Stimulated activated CD4-positive, alpha-beta T cell treated with anti-CD3 and anti-CD28 coated beads, Interleukin-4, amount 100 ng/mL, for 48 hours (primary cell): ENCODE measurements around the gene RAB11FIP3.
"Not testable (repeated sequence)": the region's sequence is repeated elsewhere in the genome, so short reads cannot be mapped to it uniquely, and the experiment has no call there.

ENCODE experiments used
- DNase-seq, 2 donors: peaks; one replicate each; pipeline ENCODE4 v3.0.0-alpha.2; 2020; ENCODE audit warnings: low read depth in 2 of 2

The RAB11FIP3 gene

DNA sequence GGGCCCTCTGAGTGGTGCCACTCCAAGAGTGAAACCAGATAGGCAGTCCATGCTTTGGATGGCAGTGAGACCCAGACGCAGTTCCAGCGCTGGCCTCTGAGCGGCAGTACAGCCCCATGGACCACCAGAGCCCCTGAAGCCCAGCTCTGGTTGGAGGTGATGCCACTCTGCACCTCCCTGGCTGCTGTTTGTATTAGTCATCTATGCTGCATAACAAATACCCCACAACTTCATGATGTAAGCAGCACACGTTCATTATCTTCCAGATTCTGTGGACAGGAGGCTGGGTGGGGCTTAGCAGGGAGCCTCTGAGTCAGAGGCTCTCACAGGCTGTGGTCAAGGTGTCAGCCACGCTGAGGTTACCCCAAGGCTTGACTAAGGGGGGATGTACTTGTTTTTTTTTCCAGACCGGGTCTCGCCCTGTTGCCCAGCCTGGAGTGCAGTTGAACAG, 33.5 kb upstream of the RAB11FIP3 start:
- peak; percentile 73 to 76 for DNase-seq

GRCh38 chr16:392450-393030, 32.9 kb upstream of the RAB11FIP3 start:
- DNase-seq = no peak

GRCh38 chr16:396199-396598, 29.2 kb upstream of the RAB11FIP3 start:
- DNase-seq = no peak

DNA sequence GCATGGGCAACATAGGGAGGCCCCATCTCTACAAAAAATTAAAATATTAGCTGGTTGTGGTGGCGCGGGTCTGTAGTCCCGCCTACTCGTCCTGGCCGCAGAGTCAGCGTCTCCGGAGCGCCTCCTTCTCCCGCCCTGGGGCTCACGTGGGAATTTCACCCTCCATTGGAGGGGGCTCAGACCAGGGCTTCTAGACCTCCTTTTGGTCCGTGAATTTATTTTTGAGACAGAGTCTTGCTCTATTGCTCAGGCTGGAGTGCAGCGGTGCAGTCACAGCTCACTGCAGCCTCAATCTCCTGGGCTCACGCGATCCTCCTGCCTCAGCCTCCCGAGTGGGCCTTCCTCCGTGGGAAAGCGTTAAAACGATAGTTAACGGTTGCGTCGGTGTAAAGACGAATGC, 28.8 kb upstream of the RAB11FIP3 start:
- no peak for DNase-seq

GRCh38 chr16:397135-397661, 28.3 kb upstream of the RAB11FIP3 start, which contains the start of gene NME4:
Gene NME4 (plus strand): TSS chr16:397199. CDS start chr16:397223, 24 bp downstream.
- DNase-seq = no peak

GRCh38 chr16:397736-398332, 27.6 kb upstream of the RAB11FIP3 start:
- DNase-seq = no peak

DNA sequence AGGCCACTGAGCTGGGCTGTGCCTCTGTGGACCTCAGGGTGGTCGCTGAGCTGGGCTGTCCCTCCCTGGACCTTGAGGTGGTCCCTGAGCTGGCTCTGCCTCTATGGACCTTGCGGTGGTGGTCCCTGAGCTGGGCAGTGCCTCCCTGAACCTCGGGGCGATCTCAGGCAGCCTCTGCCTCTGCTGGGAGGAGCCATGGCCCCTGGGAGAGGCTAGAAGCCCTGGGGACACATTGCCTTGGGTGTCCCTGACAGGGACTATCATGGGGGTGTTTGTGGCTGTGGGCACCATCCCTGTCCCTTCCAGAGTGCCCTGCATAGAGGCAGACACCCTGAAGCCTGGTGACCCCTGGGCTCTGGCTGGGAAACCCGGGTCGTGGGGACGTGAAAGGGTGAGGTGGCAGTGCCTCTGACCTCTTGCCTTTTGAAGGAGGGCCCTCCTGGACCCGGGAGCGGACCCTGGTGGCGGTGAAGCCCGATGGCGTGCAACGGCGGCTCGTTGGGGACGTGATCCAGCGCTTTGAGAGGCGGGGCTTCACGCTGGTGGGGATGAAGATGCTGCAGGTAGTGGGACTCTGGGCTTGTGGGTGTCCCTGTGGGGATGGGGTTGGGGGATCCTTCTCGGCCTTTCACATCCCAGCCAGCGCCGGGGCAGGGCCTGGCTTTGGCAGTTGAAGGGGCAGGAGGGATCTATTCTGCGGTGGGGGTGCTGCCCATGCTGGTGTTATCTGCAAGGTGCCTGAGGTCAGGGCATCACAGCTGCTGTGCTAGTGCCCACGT, 26.7 kb upstream of the RAB11FIP3 start:
- DNase-seq = no peak

- DNase-seq = no peak
Measured at GRCh38 chr16:399340-400019, 26.0 kb upstream of the RAB11FIP3 start.

DNA sequence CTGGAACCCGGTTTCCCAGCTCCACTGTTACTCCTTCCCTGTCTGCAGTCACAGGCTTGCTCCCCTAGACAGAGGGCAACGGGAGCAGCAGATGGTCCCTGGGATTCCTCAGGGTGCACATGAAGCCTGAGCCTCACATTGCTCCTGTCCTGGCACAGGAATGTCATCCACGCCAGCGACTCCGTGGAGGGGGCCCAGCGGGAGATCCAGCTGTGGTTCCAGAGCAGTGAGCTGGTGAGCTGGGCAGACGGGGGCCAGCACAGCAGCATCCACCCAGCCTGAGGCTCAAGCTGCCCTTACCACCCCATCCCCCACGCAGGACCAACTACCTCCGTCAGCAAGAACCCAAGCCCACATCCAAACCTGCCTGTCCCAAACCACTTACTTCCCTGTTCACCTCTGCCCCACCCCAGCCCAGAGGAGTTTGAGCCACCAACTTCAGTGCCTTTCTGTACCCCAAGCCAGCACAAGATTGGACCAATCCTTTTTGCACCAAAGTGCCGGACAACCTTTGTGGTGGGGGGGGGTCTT, 25.3 kb upstream of the RAB11FIP3 start:
- no peak for DNase-seq

- DNase-seq = peak; percentile 99 to 100
Measured at GRCh38 chr16:401468-402348, 23.7 kb upstream of the RAB11FIP3 start, which contains the start of gene DECR2. Gene DECR2 (plus strand): TSS chr16:401885. CDS start chr16:401964, 79 bp downstream.

- DNase-seq = no peak
Measured at GRCh38 chr16:404971-405486, 20.4 kb upstream of the RAB11FIP3 start.

DNA sequence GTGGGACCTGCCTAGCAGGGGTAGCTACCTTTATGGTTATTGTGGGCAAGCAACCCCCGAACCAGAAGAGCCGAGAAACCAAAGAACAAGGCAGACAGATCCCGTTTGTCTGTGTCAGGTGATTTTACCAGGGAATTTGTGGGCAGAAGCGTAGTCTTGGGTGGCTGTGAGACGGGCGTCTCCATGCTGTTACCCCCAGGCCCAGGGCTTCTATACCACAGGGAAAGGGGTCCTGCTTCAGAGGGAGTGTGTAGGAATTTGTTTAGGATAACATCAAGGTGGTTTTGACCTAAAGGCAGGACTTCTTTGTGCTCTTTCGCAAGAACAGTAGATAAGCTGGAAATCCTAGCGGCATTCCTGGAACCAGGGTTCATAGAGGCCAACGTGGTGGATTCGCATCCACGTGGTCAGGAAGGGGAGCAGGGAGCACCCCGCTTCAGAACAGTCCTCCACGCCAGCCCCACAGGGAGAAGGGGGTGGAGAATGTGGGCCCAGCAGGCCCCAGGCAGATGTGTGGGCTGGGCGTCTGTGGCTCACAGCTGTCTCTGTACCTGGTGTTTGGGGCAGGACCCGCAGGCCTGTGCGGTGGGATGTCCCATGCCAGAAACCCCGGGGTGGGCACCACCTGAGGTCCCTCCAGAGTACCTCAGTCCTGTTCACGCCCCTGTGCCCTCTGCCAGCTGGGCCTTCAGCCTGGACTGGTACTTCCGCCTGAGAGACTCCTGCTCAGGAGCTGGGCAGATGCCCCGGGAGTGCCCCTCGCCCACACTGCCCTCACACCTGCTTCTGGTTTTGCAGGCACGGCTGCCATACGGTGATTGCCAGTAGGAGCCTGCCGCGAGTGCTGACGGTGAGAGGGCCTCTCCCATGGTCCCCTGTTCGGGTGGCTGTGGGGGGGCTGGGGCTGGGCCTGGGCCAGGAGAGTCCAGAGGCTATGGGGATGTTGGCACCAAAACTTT, 19.6 kb upstream of the RAB11FIP3 start:
- DNase-seq = no peak

GRCh38 chr16:407253-407652, 18.2 kb upstream of the RAB11FIP3 start:
- no peak for DNase-seq

DNA sequence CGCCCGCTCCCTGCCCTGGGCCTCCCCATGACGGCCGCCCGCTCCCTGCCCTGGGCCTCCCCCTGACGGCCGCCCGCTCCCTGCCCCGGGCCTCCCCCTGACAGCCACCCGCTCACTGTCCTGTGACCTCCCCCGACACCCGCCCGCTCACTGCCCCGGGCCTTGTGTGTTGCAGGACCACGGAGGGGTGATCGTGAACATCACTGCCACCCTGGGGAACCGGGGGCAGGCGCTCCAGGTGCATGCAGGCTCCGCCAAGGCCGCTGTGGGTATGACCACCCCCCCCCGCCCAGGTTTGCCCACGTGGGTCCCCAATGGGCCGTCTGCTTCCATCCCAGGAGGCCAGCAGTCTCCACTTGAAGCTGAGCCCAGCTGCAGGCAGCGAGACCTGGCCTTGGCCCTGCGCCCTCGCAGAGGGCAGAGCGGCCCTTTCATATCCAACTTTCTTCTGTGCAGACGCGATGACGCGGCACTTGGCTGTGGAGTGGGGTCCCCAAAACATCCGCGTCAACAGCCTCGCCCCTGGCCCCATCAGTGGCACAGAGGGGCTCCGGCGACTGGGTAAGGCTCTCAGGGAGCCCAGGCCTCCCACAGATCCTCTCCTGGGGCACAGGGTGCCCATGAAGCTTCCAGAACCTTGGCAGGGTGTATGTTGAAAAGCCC, 14.8 kb upstream of the RAB11FIP3 start:
- no peak for DNase-seq

DNA sequence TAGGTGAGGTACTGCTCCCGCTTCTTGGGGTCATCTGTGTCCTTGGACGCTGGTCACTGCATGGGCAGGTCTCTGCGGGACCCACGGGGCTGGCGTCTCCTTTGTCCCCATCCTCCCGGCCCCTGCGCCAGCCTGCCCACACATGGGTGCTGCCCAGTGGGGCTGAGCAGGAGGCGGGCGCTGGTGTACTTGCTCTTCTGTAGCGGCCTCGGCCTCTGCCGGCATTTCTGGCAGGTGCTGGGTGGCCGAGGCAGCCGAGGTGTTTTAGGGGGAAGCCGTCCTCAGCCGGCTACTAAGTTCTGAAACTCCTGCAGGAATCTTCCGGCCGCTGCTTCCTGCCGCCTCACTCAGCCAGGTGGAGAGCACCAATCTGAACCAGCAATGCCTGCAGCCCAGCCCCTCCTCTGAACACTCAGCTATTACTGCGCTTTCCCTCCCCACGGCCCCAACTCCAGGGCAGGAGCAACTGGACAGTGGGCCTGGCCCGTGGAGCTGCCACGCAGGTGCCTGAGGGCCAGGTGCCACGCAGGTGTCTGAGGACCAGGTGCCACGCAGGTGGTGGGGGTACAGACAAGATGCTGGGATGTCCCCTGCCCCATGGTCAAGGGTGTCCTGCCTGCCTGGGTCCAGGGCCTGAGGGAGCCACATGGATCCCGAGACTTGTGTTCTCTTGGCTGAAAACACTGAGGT, 13.7 kb upstream of the RAB11FIP3 start:
- DNase-seq = no peak

DNA sequence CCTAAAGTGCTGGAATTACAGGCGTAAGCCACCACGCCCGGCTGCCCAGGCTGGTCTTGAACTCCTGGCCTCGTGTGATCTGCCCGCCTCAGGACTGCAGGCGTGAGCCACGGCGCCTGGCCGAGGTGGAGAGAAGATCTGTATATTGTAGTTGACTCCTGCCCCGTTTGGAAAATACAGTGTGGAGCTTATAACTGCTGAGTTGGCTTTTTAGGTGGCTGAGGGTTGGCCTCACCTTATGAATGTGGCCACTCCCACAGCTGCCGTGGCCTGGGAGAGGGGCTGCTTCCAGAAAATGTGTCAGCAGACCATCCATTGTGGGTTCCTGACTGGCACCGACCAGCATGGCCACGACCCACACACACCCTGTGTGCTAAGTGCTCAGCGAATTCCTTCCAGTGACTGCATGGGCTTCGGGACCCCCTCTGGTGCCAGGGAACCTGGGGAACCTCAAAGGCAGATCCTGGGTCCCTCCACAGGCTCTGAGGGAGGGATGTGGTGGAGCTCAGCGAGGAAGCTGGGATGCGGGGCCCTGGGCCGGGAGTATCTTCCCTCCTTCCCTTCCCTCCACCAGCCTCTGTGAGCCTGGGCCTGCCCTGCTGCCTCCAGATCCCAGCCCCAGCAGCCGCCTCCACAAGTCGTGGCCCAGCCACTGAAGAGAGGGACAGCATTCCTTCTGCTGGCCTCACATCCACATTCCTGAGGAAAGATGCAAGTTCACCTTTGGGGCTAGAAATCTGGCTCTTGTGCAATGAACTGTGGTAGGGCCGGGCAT, 10.9 kb upstream of the RAB11FIP3 start:
- no peak for DNase-seq

DNA sequence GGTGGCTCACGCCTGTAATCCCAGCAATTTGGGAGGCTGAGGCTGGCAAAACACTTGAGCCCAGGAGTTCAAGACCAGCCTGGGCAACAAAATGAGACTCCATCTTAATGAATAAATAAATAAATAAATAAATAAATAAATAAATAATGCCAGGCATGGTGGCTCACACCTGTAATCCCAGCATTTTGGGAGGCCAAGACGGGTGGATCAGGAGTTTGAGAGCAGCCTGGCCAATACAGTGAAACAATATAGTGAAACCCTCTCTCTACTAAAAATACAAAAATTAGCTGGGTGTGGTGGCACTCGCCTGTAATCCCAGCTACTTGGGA, 10.3 kb upstream of the RAB11FIP3 start:
- DNase-seq = not testable (repeated sequence)
